ENCODE measurements around the gene H2BK1.

H2BK1 gene

GRCh38 chr7:151226875-151227782 is 16.8 kb upstream of the H2BK1 start, which contains the start of gene ABCF2:
ABCF2 (minus strand) TSS chr7:151227205; CDS start chr7:151226458, 747 bp downstream.
- WGBS (ENCODE audit: insufficient coverage), result 0% methylated on average over 62 of the region's 68 CpGs
- POLR2A ChIA-PET, result interaction anchor here (0.8 to 1.2 kb wide), 4 partner anchors 10 to 20 kb away, joined by 3 to 5 read pairs (median 4); no protein-coding TSS in a partner anchor

GRCh38 chr7:151226560-151226874 is 16.2 kb upstream of the H2BK1 start:
- ChIA-PET CTCF (interaction anchor here (1.1 to 5.7 kb wide), 11 partner anchors 9 to 56 kb away, joined by 3 to 39 read pairs (median 6); no protein-coding TSS in a partner anchor), POLR2A (interaction anchor here (0.8 to 1.2 kb wide), 3 partner anchors 16 to 20 kb away, joined by 3 to 5 read pairs (median 4); no protein-coding TSS in a partner anchor)
- H3K9me3 ChIP-seq (ENCODE audit: control extremely low read depth in 1 of 5, control insufficient read depth in 4 of 5, insufficient read depth in 2 of 5, low read depth in 1 of 5, low read length in 4 of 5), result no peaks in the 10 kb centered on the region
- peaks cover 10 to 40% (median 36%) of the 10 kb centered on the region in 4 experiments for H3K36me3 ChIP-seq (ENCODE audit: control insufficient read depth in 4 of 4, insufficient read depth in 4 of 4, low read length in 3 of 4)
- peak overlapping the region; percentile 59 to 98 (median 91) for H3K4me3 ChIP-seq (ENCODE audit: control insufficient read depth in 1 of 7, extremely low read depth in 1 of 7, insufficient read depth in 4 of 7, low read depth in 2 of 7, low read length in 6 of 7)
- peak overlapping the region; percentile 42 to 79 for H3K27ac ChIP-seq (ENCODE audit: insufficient read depth in 1 of 2, low read depth in 1 of 2, low read length in 2 of 2, poor library complexity in 1 of 2, severe bottlenecking in 2 of 2)
- no peak for DNase-seq
- 3% methylated on average over 15 of the region's 15 CpGs for WGBS (ENCODE audit: insufficient coverage)
- H3K27me3 ChIP-seq (replicated peaks in 2 of 5; ENCODE audit: control insufficient read depth in 4 of 5, insufficient read depth in 5 of 5, low read length in 4 of 5), result no peaks in the 10 kb centered on the region
- H3K4me1 ChIP-seq (ENCODE audit: control extremely low read depth in 1 of 4, control insufficient read depth in 4 of 4, insufficient read depth in 4 of 4, low read length in 3 of 4), result peaks cover 11 to 25% (median 17%) of the 10 kb centered on the region in 4 experiments

More at GRCh38 chr7:151226875-151227782, 16.8 kb upstream of the H2BK1 start, which contains the start of gene ABCF2:
- peak; percentile 98 to 99 (median 98) for DNase-seq
- Histone ChIP-seq H3K36me3 (ENCODE audit: control insufficient read depth in 4 of 4, insufficient read depth in 4 of 4, low read length in 3 of 4) (peaks cover 7 to 34% (median 32%) of the 10 kb centered on the region in 4 experiments), H3K4me1 (ENCODE audit: control extremely low read depth in 1 of 4, control insufficient read depth in 4 of 4, insufficient read depth in 4 of 4, low read length in 3 of 4) (peaks cover 15 to 31% (median 21%) of the 10 kb centered on the region in 4 experiments), H3K27ac (ENCODE audit: insufficient read depth in 1 of 2, low read depth in 1 of 2, low read length in 2 of 2, poor library complexity in 1 of 2, severe bottlenecking in 2 of 2) (peak within 1 kb of the TSS; percentile 42 to 79), H3K4me3 (ENCODE audit: control insufficient read depth in 1 of 7, extremely low read depth in 1 of 7, insufficient read depth in 4 of 7, low read depth in 2 of 7, low read length in 6 of 7) (peak within 1 kb of the TSS; percentile 59 to 98 (median 91)), H3K27me3 (replicated peaks in 2 of 5; ENCODE audit: control insufficient read depth in 4 of 5, insufficient read depth in 5 of 5, low read length in 4 of 5) (no peaks in the 10 kb centered on the region), H3K9me3 (ENCODE audit: control extremely low read depth in 1 of 5, control insufficient read depth in 4 of 5, insufficient read depth in 2 of 5, low read depth in 1 of 5, low read length in 4 of 5) (no peaks in the 10 kb centered on the region)
- CTCF ChIA-PET, result interaction anchor here (1.1 to 5.7 kb wide), 10 partner anchors 10 to 57 kb away, joined by 3 to 39 read pairs (median 6); no protein-coding TSS in a partner anchor

DNA sequence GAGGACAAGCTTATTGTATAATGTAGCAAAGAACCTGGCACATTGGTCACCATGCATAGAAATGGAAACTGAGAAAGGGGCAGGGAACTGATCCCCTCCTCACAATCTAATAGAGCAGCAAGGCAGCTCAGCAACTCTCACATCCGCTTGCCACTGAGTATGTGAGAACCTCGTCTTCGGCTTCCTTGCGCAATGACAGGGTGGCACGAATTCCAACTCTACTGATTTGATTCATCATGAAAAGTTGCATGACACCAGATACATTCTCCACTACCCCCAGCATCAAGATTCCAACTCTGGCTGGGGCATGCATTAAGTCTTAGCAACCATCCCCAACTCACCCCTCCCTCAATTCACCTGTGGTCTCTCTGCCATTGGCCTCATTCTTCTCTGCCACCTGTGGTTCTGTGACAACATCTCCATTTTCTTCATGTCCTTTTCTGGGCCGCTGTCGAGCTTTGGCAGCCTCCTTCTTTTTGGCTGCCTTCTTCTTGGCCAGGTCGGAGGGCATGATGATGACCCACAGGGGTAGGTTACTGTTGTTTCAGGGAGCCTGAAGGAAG is 15.7 kb upstream of the H2BK1 start:
- peak overlapping the region; percentile 42 to 79 for H3K27ac ChIP-seq (ENCODE audit: insufficient read depth in 1 of 2, low read depth in 1 of 2, low read length in 2 of 2, poor library complexity in 1 of 2, severe bottlenecking in 2 of 2)
- ChIA-PET CTCF (interaction anchor here (0.9 to 5.7 kb wide), 7 partner anchors 9 to 49 kb away, joined by 3 to 39 read pairs (median 7); no protein-coding TSS in a partner anchor), POLR2A (no interaction called here)
- peaks cover 11 to 23% (median 16%) of the 10 kb centered on the region in 4 experiments for H3K4me1 ChIP-seq (ENCODE audit: control extremely low read depth in 1 of 4, control insufficient read depth in 4 of 4, insufficient read depth in 4 of 4, low read length in 3 of 4)
- H3K9me3 ChIP-seq (ENCODE audit: control extremely low read depth in 1 of 5, control insufficient read depth in 4 of 5, insufficient read depth in 2 of 5, low read depth in 1 of 5, low read length in 4 of 5), result no peaks in the 10 kb centered on the region
- H3K36me3 ChIP-seq (ENCODE audit: control insufficient read depth in 4 of 4, insufficient read depth in 4 of 4, low read length in 3 of 4), result peaks cover 11 to 42% (median 38%) of the 10 kb centered on the region in 4 experiments
- no peaks in the 10 kb centered on the region for H3K27me3 ChIP-seq (replicated peaks in 2 of 5; ENCODE audit: control insufficient read depth in 4 of 5, insufficient read depth in 5 of 5, low read length in 4 of 5)
- WGBS (ENCODE audit: insufficient coverage), result 79% methylated on average over 5 of the region's 8 CpGs
- no peak for DNase-seq
- peak overlapping the region in 6 of 7 experiments; percentile 88 to 98 (median 92) for H3K4me3 ChIP-seq (ENCODE audit: control insufficient read depth in 1 of 7, extremely low read depth in 1 of 7, insufficient read depth in 4 of 7, low read depth in 2 of 7, low read length in 6 of 7)

- no peaks in the 10 kb centered on the region for H3K27me3 ChIP-seq (replicated peaks in 2 of 5; ENCODE audit: control insufficient read depth in 4 of 5, insufficient read depth in 5 of 5, low read length in 4 of 5)
- 98% methylated on average over 14 of the region's 14 CpGs for WGBS (ENCODE audit: insufficient coverage)
- H3K9me3 ChIP-seq (ENCODE audit: control extremely low read depth in 1 of 5, control insufficient read depth in 4 of 5, insufficient read depth in 2 of 5, low read depth in 1 of 5, low read length in 4 of 5), result no peaks in the 10 kb centered on the region
- peaks cover 18 to 58% (median 49%) of the 10 kb centered on the region in 4 experiments for H3K36me3 ChIP-seq (ENCODE audit: control insufficient read depth in 4 of 4, insufficient read depth in 4 of 4, low read length in 3 of 4)
- ChIA-PET CTCF (interaction anchor here (0.6 to 5.7 kb wide), 6 partner anchors 10 to 128 kb away, joined by 3 to 39 read pairs (median 4); no protein-coding TSS in a partner anchor), POLR2A (interaction anchor here (0.6 kb wide), 1 partner anchor 16 kb away, joined by 3 read pairs; no protein-coding TSS in a partner anchor)
- H3K4me1 ChIP-seq (ENCODE audit: control extremely low read depth in 1 of 4, control insufficient read depth in 4 of 4, insufficient read depth in 4 of 4, low read length in 3 of 4), result peaks cover 11 to 23% (median 16%) of the 10 kb centered on the region in 4 experiments
- DNase-seq, result no peak
- no peak overlapping the region for H3K27ac ChIP-seq (ENCODE audit: insufficient read depth in 1 of 2, low read depth in 1 of 2, low read length in 2 of 2, poor library complexity in 1 of 2, severe bottlenecking in 2 of 2)
- no peak overlapping the region for H3K4me3 ChIP-seq (ENCODE audit: control insufficient read depth in 1 of 7, extremely low read depth in 1 of 7, insufficient read depth in 4 of 7, low read depth in 2 of 7, low read length in 6 of 7)
Observed at GRCh38 chr7:151223728-151224127, 13.4 kb upstream of the H2BK1 start.

DNA sequence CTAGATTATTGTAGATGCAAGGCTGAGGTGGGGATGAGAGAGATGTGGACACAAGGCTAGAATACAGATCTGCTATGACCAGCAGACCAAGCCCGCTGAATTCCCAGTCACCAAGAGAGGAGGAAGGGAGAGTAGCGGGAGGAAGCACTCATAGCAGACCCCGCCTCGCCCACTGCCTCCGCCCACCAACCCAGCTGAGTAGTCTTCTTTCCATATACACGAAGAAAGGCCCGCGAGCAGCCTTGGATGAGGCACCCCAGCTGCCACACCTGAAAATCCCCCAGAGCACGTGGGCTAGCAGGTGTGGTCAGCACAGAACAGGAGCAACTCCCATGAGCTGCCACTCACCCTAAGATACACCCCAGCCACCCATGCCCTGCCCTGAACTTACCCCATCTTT is 7.9 kb upstream of the H2BK1 start:
- Histone ChIP-seq H3K4me3 (ENCODE audit: control insufficient read depth in 1 of 7, extremely low read depth in 1 of 7, insufficient read depth in 4 of 7, low read depth in 2 of 7, low read length in 6 of 7) (no peak overlapping the region), H3K27me3 (replicated peaks in 2 of 5; ENCODE audit: control insufficient read depth in 4 of 5, insufficient read depth in 5 of 5, low read length in 4 of 5) (no peaks in the 10 kb centered on the region), H3K9me3 (ENCODE audit: control extremely low read depth in 1 of 5, control insufficient read depth in 4 of 5, insufficient read depth in 2 of 5, low read depth in 1 of 5, low read length in 4 of 5) (no peaks in the 10 kb centered on the region), H3K36me3 (ENCODE audit: control insufficient read depth in 4 of 4, insufficient read depth in 4 of 4, low read length in 3 of 4) (peaks cover 30 to 88% (median 69%) of the 10 kb centered on the region in 4 experiments), H3K27ac (ENCODE audit: insufficient read depth in 1 of 2, low read depth in 1 of 2, low read length in 2 of 2, poor library complexity in 1 of 2, severe bottlenecking in 2 of 2) (no peak overlapping the region), H3K4me1 (ENCODE audit: control extremely low read depth in 1 of 4, control insufficient read depth in 4 of 4, insufficient read depth in 4 of 4, low read length in 3 of 4) (no peaks in the 10 kb centered on the region)
- DNase-seq, result no peak
- ChIA-PET POLR2A (no interaction called here), CTCF (interaction anchor here (1.0 to 2.3 kb wide), 5 partner anchors 9 to 170 kb away, joined by 3 to 11 read pairs (median 3); partner anchors contain the start of gene ABCF2)
- 93% methylated on average over 8 of the region's 9 CpGs for WGBS (ENCODE audit: insufficient coverage)

DNA sequence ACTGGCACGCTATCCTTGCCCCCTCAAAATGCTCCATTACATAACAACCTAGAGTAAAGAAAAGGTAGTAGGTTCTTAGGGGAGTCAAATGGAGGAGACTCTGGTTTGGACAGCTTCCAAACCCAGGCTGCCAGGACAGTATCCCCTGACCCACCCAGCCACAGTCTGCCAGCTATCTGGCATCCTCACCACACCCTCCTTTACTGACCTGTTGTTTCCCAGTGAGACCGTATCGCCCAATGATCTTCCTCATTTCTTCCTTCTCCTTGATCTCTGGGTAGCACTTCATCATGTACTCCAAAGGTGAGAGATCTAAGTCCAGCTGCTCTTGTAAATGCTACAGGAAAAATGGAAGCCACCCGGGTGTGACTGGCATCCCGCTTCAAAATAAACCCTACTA is 5.1 kb upstream of the H2BK1 start:
- WGBS (ENCODE audit: insufficient coverage), result 94% methylated on average over 4 of the region's 5 CpGs
- H3K9me3 ChIP-seq (ENCODE audit: control extremely low read depth in 1 of 5, control insufficient read depth in 4 of 5, insufficient read depth in 2 of 5, low read depth in 1 of 5, low read length in 4 of 5), result no peaks in the 10 kb centered on the region
- no peak overlapping the region for H3K27ac ChIP-seq (ENCODE audit: insufficient read depth in 1 of 2, low read depth in 1 of 2, low read length in 2 of 2, poor library complexity in 1 of 2, severe bottlenecking in 2 of 2)
- peaks cover 19 to 81% (median 56%) of the 10 kb centered on the region in 4 experiments for H3K36me3 ChIP-seq (ENCODE audit: control insufficient read depth in 4 of 4, insufficient read depth in 4 of 4, low read length in 3 of 4)
- no peaks in the 10 kb centered on the region for H3K4me1 ChIP-seq (ENCODE audit: control extremely low read depth in 1 of 4, control insufficient read depth in 4 of 4, insufficient read depth in 4 of 4, low read length in 3 of 4)
- CTCF ChIA-PET, result interaction anchor here (5.2 kb wide), 1 partner anchor 9 kb away, joined by 39 read pairs; the partner anchor contains the start of gene ABCF2
- POLR2A ChIA-PET, result no interaction called here
- DNase-seq, result no peak
- H3K4me3 ChIP-seq (ENCODE audit: control insufficient read depth in 1 of 7, extremely low read depth in 1 of 7, insufficient read depth in 4 of 7, low read depth in 2 of 7, low read length in 6 of 7), result no peak overlapping the region
- H3K27me3 ChIP-seq (replicated peaks in 2 of 5; ENCODE audit: control insufficient read depth in 4 of 5, insufficient read depth in 5 of 5, low read length in 4 of 5), result no peaks in the 10 kb centered on the region

Data from common myeloid progenitor, CD34-positive (primary cell).